ENCODE data around the gene SELENON.

Gene SELENON

GRCh38 chr1:25799935-25800702 is at the start of gene SELENON:
SELENON (plus strand) TSS chr1:25800193; CDS start chr1:25800231, 38 bp downstream.
- DNase-seq (ENCODE audit: low read depth), result no peak

- no peak for DNase-seq (ENCODE audit: low read depth)
Measured at GRCh38 chr1:25750923-25751605, 48.9 kb upstream of the SELENON start.

- no peak for DNase-seq (ENCODE audit: low read depth)
Measured at GRCh38 chr1:25754470-25755181, 45.4 kb upstream of the SELENON start.

- DNase-seq (ENCODE audit: low read depth), result no peak
Measured at GRCh38 chr1:25755475-25756125, 44.4 kb upstream of the SELENON start.

- no peak for DNase-seq (ENCODE audit: low read depth)
Measured at GRCh38 chr1:25756215-25756614, 43.8 kb upstream of the SELENON start.

GRCh38 chr1:25757151-25757845 is 42.7 kb upstream of the SELENON start:
- DNase-seq (ENCODE audit: low read depth), result no peak

- DNase-seq (ENCODE audit: low read depth), result no peak
Measured at GRCh38 chr1:25757846-25758185, 42.2 kb upstream of the SELENON start.

GRCh38 chr1:25758466-25759070 is 41.4 kb upstream of the SELENON start:
- DNase-seq (ENCODE audit: low read depth), result no peak

GRCh38 chr1:25760122-25760719 is 39.8 kb upstream of the SELENON start:
- no peak for DNase-seq (ENCODE audit: low read depth)

- no peak for DNase-seq (ENCODE audit: low read depth)
Measured at GRCh38 chr1:25760871-25761270, 39.1 kb upstream of the SELENON start.

GRCh38 chr1:25763493-25763892 is 36.5 kb upstream of the SELENON start:
- no peak for DNase-seq (ENCODE audit: low read depth)

GRCh38 chr1:25765136-25765922 is 34.7 kb upstream of the SELENON start:
- DNase-seq (ENCODE audit: low read depth), result no peak

- DNase-seq (ENCODE audit: low read depth), result no peak
Measured at GRCh38 chr1:25765923-25766589, 33.9 kb upstream of the SELENON start.

GRCh38 chr1:25766721-25767436 is 33.1 kb upstream of the SELENON start:
- DNase-seq (ENCODE audit: low read depth), result no peak

- no peak for DNase-seq (ENCODE audit: low read depth)
Measured at GRCh38 chr1:25767437-25767770, 32.6 kb upstream of the SELENON start.

- no peak for DNase-seq (ENCODE audit: low read depth)
Measured at GRCh38 chr1:25768999-25769398, 31.0 kb upstream of the SELENON start.

- no peak for DNase-seq (ENCODE audit: low read depth)
Measured at GRCh38 chr1:25769625-25770383, 30.2 kb upstream of the SELENON start.

GRCh38 chr1:25770541-25771220 is 29.3 kb upstream of the SELENON start:
- DNase-seq (ENCODE audit: low read depth), result peak; percentile 20
